Activated CD8-positive, alpha-beta T cell treated with anti-CD3 and anti-CD28 coated beads for 36 hours (primary cell): Measurements from ENCODE around the gene CTNNA3. TPM values are rescaled to one million over a fixed set of nuclear protein-coding genes. Genes with fewer than 3 reads are reported as not detected.
"Not testable (repeated sequence)": the region's sequence is repeated elsewhere in the genome, so short reads cannot be mapped to it uniquely, and the experiment has no call there.

Experiments used
- ATAC-seq: fragments of 200-7000 bp; cut with Tn5 transposase; one replicate; pipeline ENCODE4 v1.10.0; 2021; ENCODE audit warnings: mild to moderate bottlenecking, moderate library complexity
- CTCF ChIA-PET: fragments of 350-600 bp; sonication (Branson Sonifier 250); formaldehyde crosslinking; loops from one replicate; lab custom pipeline; 2021; ENCODE audit warnings: antibody characterized with exemption; lab: Charles Lee
- POLR2A ChIA-PET: fragments of 350-600 bp; sonication (Branson Sonifier 250); formaldehyde crosslinking; loops from one replicate; lab custom pipeline; 2021; ENCODE audit warnings: antibody characterized with exemption; lab: Charles Lee
- DNase-seq: peaks from one replicate; pipeline ENCODE4 v3.0.0-alpha.2; 2020
- H3K27ac Mint-ChIP-seq: one replicate; pipeline ENCODE4 v1.8.0; 2021; ENCODE audit warnings: mild to moderate bottlenecking, mixed read lengths
- H3K27me3 Mint-ChIP-seq: one replicate; pipeline ENCODE4 v1.8.0; 2021; ENCODE audit warnings: mixed read lengths
- H3K36me3 Mint-ChIP-seq: one replicate; pipeline ENCODE4 v1.8.0; 2021; ENCODE audit warnings: low read depth, mixed read lengths
- H3K4me1 Mint-ChIP-seq: one replicate; pipeline ENCODE4 v1.8.0; 2021; ENCODE audit warnings: low read depth, mixed read lengths
- H3K4me3 Mint-ChIP-seq: one replicate; pipeline ENCODE4 v1.8.0; 2021; ENCODE audit warnings: mild to moderate bottlenecking, moderate library complexity, mixed read lengths
- H3K9me3 Mint-ChIP-seq: one replicate; pipeline ENCODE4 v1.8.0; 2021; ENCODE audit warnings: mixed read lengths
- CTCF ChIP-seq: fragments of 200-600 bp; IDR thresholded peaks from one replicate; pipeline ENCODE4 v1.8.0; 2022; ENCODE audit warnings: antibody characterized with exemption, mild to moderate bottlenecking
- intact Hi-C: fragments of 100-400 bp; cut with micrococcal nuclease; formaldehyde crosslinking; loops from one replicate; pipeline ENCODE4 v1.10.0; 2022
- total RNA-seq, 2 experiments: library from RNA; stranded (reverse); gene quantifications; one replicate each; pipeline ENCODE4 v1.2.3, GENCODE V29; 2021

Gene CTNNA3
- total RNA-seq, 2 experiments from 2014 or later: not detected

- no peaks in the 10 kb centered on the region for H3K36me3 Mint-ChIP-seq
- H3K27ac Mint-ChIP-seq: no peak overlapping the region
- TF ChIP-seq CTCF: no peak
- intact Hi-C loops: no loop called here
- CTCF ChIA-PET: no interaction called here
- peaks cover 6% of the 10 kb centered on the region for H3K9me3 Mint-ChIP-seq
- H3K27me3 Mint-ChIP-seq: no peaks in the 10 kb centered on the region
- no peak for DNase-seq
- H3K4me3 Mint-ChIP-seq: no peak overlapping the region
- POLR2A ChIA-PET: no interaction called here
- ATAC-seq: no peak
- no peaks in the 10 kb centered on the region for H3K4me1 Mint-ChIP-seq
Measured at GRCh38 chr10:66362522-66362921, 1333.5 kb downstream of the CTNNA3 start.

GRCh38 chr10:66353822-66354221 is 1342.2 kb downstream of the CTNNA3 start:
- H3K4me3 Mint-ChIP-seq, POLR2A ChIA-PET, intact Hi-C loops, CTCF ChIA-PET, H3K4me1 Mint-ChIP-seq, H3K27ac Mint-ChIP-seq, ATAC-seq, H3K27me3 Mint-ChIP-seq, H3K9me3 Mint-ChIP-seq, H3K36me3 Mint-ChIP-seq, DNase-seq: not testable (repeated sequence)

DNA sequence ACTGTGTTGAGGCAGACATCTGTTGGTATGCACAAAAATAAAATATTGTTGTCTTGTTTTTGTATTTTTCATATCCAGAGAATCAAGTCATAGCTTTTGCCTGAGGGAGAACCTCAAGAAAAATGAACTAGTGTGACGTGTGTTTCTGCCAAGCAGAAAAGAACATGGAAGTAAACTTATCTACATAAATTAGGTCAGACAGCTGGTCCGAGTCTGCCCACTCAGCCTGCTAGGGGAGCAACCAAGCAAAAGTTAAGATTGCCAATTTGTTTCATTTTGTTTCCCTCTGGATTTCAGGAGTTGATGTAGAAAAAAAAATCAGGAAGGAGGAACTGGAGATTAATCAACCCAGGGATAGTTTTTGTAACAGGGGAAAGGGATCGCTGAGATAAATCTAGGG is 1342.6 kb downstream of the CTNNA3 start:
- Mint-ChIP-seq H3K4me3 (no peak overlapping the region), H3K36me3 (no peaks in the 10 kb centered on the region), H3K27me3 (no peaks in the 10 kb centered on the region), H3K27ac (no peak overlapping the region), H3K4me1 (no peaks in the 10 kb centered on the region), H3K9me3 (peaks cover 2% of the 10 kb centered on the region)
- TF ChIP-seq CTCF: no peak
- CTCF ChIA-PET: no interaction called here
- DNase-seq: no peak
- POLR2A ChIA-PET: no interaction called here
- ATAC-seq: no peak
- intact Hi-C loops: no loop called here

GRCh38 chr10:66350622-66351399 is 1345.2 kb downstream of the CTNNA3 start:
- Mint-ChIP-seq H3K27me3 (no peaks in the 10 kb centered on the region), H3K36me3 (no peaks in the 10 kb centered on the region), H3K4me1 (no peaks in the 10 kb centered on the region), H3K9me3 (peaks cover 2% of the 10 kb centered on the region), H3K4me3 (no peak overlapping the region), H3K27ac (no peak overlapping the region)
- ATAC-seq (no peak), DNase-seq (no peak)
- ChIA-PET CTCF (no interaction called here), POLR2A (no interaction called here)
- intact Hi-C loops: no loop called here
- no peak for TF ChIP-seq CTCF

DNA sequence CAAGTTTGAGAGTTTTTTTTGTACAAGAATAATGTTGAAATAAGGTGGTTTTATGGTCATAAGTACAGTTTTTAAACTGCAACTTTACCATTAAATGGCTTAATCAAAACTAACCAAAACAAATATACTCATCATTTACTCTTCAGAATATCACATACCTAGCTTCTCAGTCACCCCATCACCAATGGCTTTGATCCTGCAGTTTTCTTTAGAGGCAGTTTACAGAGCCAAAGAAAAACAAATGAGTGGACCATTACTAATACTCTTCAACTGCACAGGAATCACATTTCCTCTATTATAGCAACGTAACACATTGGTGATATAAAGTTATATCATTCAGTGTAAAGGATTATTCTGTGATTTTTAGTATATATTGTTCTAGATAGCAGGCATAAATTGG is 1346.3 kb downstream of the CTNNA3 start:
- POLR2A ChIA-PET: no interaction called here
- peaks cover 2% of the 10 kb centered on the region for H3K9me3 Mint-ChIP-seq
- no peak overlapping the region for H3K27ac Mint-ChIP-seq
- intact Hi-C loops: no loop called here
- no peak overlapping the region for H3K4me3 Mint-ChIP-seq
- ATAC-seq: no peak
- H3K4me1 Mint-ChIP-seq: no peaks in the 10 kb centered on the region
- H3K36me3 Mint-ChIP-seq: no peaks in the 10 kb centered on the region
- TF ChIP-seq CTCF: no peak
- DNase-seq: no peak
- CTCF ChIA-PET: no interaction called here
- no peaks in the 10 kb centered on the region for H3K27me3 Mint-ChIP-seq
